Panc1 (cell line): ENCODE measurements around the gene HPN.

Source experiments
- CTCF ChIP-seq: fragments of 450-650 bp; IDR thresholded peaks from 2 replicates; pipeline ENCODE4 v1.5.1; 2017; ENCODE audit warnings: mild to moderate bottlenecking
- TCF7L2 ChIP-seq: IDR thresholded peaks from 2 replicates; pipeline ENCODE4 v1.6.1; 2011; ENCODE audit warnings: mild to moderate bottlenecking, low read depth, low read length, inconsistent platforms
- TF ChIP-seq, protein P1 (sequence below), 2 experiments: IDR thresholded peaks; 2 replicates each; pipeline ENCODE4 v1.6.1; 2011 to 2012; ENCODE audit warnings: low read depth in 2 of 2, control low read depth in 1 of 2, low read length in 1 of 2, mild to moderate bottlenecking in 1 of 2, moderate library complexity in 1 of 2; ENCODE audit not compliant: insufficient read depth in 1 of 2

DNA sequence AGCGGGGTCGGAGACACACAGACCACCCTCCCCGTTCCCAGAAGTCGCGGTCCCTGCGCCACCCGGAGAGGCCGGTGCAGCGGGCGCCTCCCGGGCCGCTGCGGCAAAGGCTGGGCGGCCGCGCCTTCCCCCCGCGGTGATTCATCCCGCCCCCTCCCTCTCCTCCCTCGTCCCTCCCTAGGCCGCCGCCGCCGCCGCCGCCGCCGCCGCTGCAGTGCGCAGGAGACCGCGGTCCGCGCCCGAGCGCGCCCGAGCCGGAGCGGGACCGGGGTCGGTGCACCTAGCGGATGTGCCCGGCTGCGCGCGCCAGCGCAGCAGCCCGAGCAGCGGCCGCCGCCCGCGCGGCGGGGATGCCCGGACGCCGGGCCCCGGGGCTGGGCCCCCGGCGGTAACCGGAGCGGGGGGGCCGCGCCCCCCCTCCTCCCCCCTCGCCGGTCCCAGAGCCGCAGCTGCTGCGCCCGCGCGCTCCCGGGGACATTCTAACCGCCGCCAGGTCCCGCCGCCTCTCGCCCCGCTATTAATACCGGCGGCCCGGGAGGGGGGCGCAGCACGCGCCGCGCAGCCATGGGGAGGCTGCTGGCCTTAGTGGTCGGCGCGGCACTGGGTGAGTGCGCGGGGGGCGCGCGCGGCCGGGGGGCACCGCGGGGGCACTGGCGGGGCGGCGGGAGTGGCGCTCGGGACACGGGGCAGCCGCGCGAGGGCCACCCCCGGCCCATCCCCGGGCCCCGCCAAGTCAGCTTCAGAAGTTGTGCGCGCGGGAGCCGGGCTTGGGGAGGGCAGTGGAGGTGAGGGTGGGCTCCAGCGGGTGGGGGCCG lies 11.1 kb upstream of the HPN start, which contains the start of gene SCN1B:
- no peak for TF ChIP-seq CTCF
- no peak for TF ChIP-seq TCF7L2
- TF ChIP-seq, protein P1, sequence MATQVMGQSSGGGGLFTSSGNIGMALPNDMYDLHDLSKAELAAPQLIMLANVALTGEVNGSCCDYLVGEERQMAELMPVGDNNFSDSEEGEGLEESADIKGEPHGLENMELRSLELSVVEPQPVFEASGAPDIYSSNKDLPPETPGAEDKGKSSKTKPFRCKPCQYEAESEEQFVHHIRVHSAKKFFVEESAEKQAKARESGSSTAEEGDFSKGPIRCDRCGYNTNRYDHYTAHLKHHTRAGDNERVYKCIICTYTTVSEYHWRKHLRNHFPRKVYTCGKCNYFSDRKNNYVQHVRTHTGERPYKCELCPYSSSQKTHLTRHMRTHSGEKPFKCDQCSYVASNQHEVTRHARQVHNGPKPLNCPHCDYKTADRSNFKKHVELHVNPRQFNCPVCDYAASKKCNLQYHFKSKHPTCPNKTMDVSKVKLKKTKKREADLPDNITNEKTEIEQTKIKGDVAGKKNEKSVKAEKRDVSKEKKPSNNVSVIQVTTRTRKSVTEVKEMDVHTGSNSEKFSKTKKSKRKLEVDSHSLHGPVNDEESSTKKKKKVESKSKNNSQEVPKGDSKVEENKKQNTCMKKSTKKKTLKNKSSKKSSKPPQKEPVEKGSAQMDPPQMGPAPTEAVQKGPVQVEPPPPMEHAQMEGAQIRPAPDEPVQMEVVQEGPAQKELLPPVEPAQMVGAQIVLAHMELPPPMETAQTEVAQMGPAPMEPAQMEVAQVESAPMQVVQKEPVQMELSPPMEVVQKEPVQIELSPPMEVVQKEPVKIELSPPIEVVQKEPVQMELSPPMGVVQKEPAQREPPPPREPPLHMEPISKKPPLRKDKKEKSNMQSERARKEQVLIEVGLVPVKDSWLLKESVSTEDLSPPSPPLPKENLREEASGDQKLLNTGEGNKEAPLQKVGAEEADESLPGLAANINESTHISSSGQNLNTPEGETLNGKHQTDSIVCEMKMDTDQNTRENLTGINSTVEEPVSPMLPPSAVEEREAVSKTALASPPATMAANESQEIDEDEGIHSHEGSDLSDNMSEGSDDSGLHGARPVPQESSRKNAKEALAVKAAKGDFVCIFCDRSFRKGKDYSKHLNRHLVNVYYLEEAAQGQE (IDR thresholded peaks at IDR 0.05; ENCODE audit: insufficient read depth in 1 of 2, low read depth in 2 of 2, low read length in 1 of 2): no peak
